Subcutaneous abdominal adipose tissue (tissue), 5 donors: ENCODE results near the gene AXIN2.
"Not testable (repeated sequence)": the region's sequence is repeated elsewhere in the genome, so short reads cannot be mapped to it uniquely, and the experiment has no call there.

Experiments
- H3K27ac ChIP-seq: one replicate; pipeline ENCODE4 v1.7.0; 2013; ENCODE audit warnings: low read depth, mild to moderate bottlenecking, inconsistent platforms, low read length, moderate library complexity
- H3K27me3 ChIP-seq, 5 donors: one replicate each; pipeline ENCODE4 v1.7.0; 2013; ENCODE audit warnings: low read length in 5 of 5, inconsistent platforms in 1 of 5; ENCODE audit not compliant: control insufficient read depth in 5 of 5, insufficient read depth in 4 of 5
- H3K36me3 ChIP-seq, 5 donors: one replicate each; pipeline ENCODE4 v1.7.0; 2013; ENCODE audit warnings: low read length in 5 of 5; ENCODE audit not compliant: control insufficient read depth in 5 of 5, insufficient read depth in 5 of 5
- H3K4me1 ChIP-seq, 5 donors: one replicate each; pipeline ENCODE4 v1.7.0; 2013; ENCODE audit warnings: low read length in 5 of 5, mild to moderate bottlenecking in 3 of 5, moderate library complexity in 1 of 5; ENCODE audit not compliant: control insufficient read depth in 5 of 5, insufficient read depth in 5 of 5
- H3K4me3 ChIP-seq, 5 donors: one replicate each; pipeline ENCODE4 v1.7.0; 2013; ENCODE audit warnings: low read length in 5 of 5, low read depth in 1 of 5
- H3K9ac ChIP-seq, 5 donors: one replicate each; pipeline ENCODE4 v1.7.0; 2013; ENCODE audit warnings: low read length in 5 of 5, mild to moderate bottlenecking in 4 of 5, moderate library complexity in 3 of 5
- H3K9me3 ChIP-seq, 5 donors: one replicate each; pipeline ENCODE4 v1.7.0; 2013; ENCODE audit warnings: low read length in 5 of 5; ENCODE audit not compliant: control insufficient read depth in 5 of 5
- donor health status: healthy.
- donor health status: healthy.
- donor health status: healthy.
- donor health status: healthy.
- donor health status: healthy.

Gene AXIN2

GRCh38 chr17:65484405-65484804, 77.0 kb downstream of the AXIN2 start:
- H3K27me3 ChIP-seq, H3K27ac ChIP-seq, H3K4me3 ChIP-seq, H3K36me3 ChIP-seq, H3K9ac ChIP-seq, H3K9me3 ChIP-seq, H3K4me1 ChIP-seq: not testable (repeated sequence)

GRCh38 chr17:65483438-65483837, 78.0 kb downstream of the AXIN2 start:
- Histone ChIP-seq H3K27ac (no peak overlapping the region), H3K9ac (no peak overlapping the region), H3K9me3 (no peaks in the 10 kb centered on the region), H3K36me3 (no peaks in the 10 kb centered on the region), H3K4me1 (peaks cover 0 to 8% (median 2%) of the 10 kb centered on the region in 5 donors), H3K27me3 (no peaks in the 10 kb centered on the region), H3K4me3 (no peak overlapping the region)

- Histone ChIP-seq H3K4me3 (no peak overlapping the region), H3K27ac (no peak overlapping the region)
Observed at GRCh38 chr17:65482201-65482600, 79.2 kb downstream of the AXIN2 start.

GRCh38 chr17:65479282-65479681, 82.2 kb downstream of the AXIN2 start:
- H3K9ac ChIP-seq, result no peak overlapping the region
- no peak overlapping the region for H3K27ac ChIP-seq
- H3K4me3 ChIP-seq, result no peak overlapping the region
- H3K9me3 ChIP-seq, result no peaks in the 10 kb centered on the region
- H3K36me3 ChIP-seq, result no peaks in the 10 kb centered on the region
- no peaks in the 10 kb centered on the region for H3K4me1 ChIP-seq
- H3K27me3 ChIP-seq, result no peaks in the 10 kb centered on the region

More at GRCh38 chr17:65482201-65482600, 79.2 kb downstream of the AXIN2 start:
- peaks cover 0 to 8% (median 2%) of the 10 kb centered on the region in 5 donors for H3K4me1 ChIP-seq
- H3K27me3 ChIP-seq, result no peaks in the 10 kb centered on the region
- no peaks in the 10 kb centered on the region for H3K9me3 ChIP-seq
- no peak overlapping the region for H3K9ac ChIP-seq
- H3K36me3 ChIP-seq, result no peaks in the 10 kb centered on the region
